Duodenal mucosa (tissue), 2 donors: ENCODE measurements around the gene SH3BP5L.

ENCODE experiments used
- H3K27ac ChIP-seq: one replicate; pipeline ENCODE4 v1.7.0; 2013; ENCODE audit warnings: low read depth, low read length
- H3K27me3 ChIP-seq, 2 donors: one replicate each; pipeline ENCODE4 v1.7.0; 2013; ENCODE audit warnings: low read length in 2 of 2, control low read depth in 1 of 2; ENCODE audit not compliant: insufficient read depth in 2 of 2, control insufficient read depth in 1 of 2
- H3K36me3 ChIP-seq, 2 donors: one replicate each; pipeline ENCODE4 v1.7.0; 2013; ENCODE audit warnings: low read length in 2 of 2, control low read depth in 1 of 2; ENCODE audit not compliant: insufficient read depth in 2 of 2, control insufficient read depth in 1 of 2
- H3K4me1 ChIP-seq, 2 donors: one replicate each; pipeline ENCODE4 v1.7.0; 2013; ENCODE audit warnings: low read length in 2 of 2, control low read depth in 1 of 2; ENCODE audit not compliant: insufficient read depth in 2 of 2, control insufficient read depth in 1 of 2
- H3K4me3 ChIP-seq, 2 donors: one replicate each; pipeline ENCODE4 v1.7.0; 2013; ENCODE audit warnings: low read length in 2 of 2, low read depth in 1 of 2
- H3K9ac ChIP-seq, 2 donors: one replicate each; pipeline ENCODE4 v1.7.0; 2013; ENCODE audit warnings: low read length in 2 of 2, low read depth in 1 of 2
- H3K9me3 ChIP-seq, 2 donors: one replicate each; pipeline ENCODE4 v1.7.0; 2013; ENCODE audit warnings: low read length in 2 of 2, control low read depth in 1 of 2; ENCODE audit not compliant: control insufficient read depth in 1 of 2

The SH3BP5L gene

GRCh38 chr1:248782416-248783141 is 43.1 kb downstream of the SH3BP5L start:
- no peak overlapping the region for H3K4me3 ChIP-seq

GRCh38 chr1:248779350-248779749 is 46.4 kb downstream of the SH3BP5L start:
- no peak overlapping the region for H3K27ac ChIP-seq
- H3K27me3 ChIP-seq, result peaks cover 0 to 3% of the 10 kb centered on the region in 2 donors
- H3K4me1 ChIP-seq, result peaks cover 18 to 23% of the 10 kb centered on the region in 2 donors
- H3K4me3 ChIP-seq, result no peak overlapping the region
- H3K9ac ChIP-seq, result no peak overlapping the region
- peaks cover 2 to 9% of the 10 kb centered on the region in 2 donors for H3K9me3 ChIP-seq
- H3K36me3 ChIP-seq, result no peaks in the 10 kb centered on the region

More at GRCh38 chr1:248782416-248783141, 43.1 kb downstream of the SH3BP5L start:
- Histone ChIP-seq H3K4me1 (peaks cover 13% of the 10 kb centered on the region in 2 donors), H3K9me3 (no peaks in the 10 kb centered on the region), H3K36me3 (no peaks in the 10 kb centered on the region), H3K27ac (no peak overlapping the region), H3K9ac (no peak overlapping the region), H3K27me3 (peaks cover 0 to 3% of the 10 kb centered on the region in 2 donors)

GRCh38 chr1:248778906-248779305 is 46.8 kb downstream of the SH3BP5L start:
- peaks cover 0 to 3% of the 10 kb centered on the region in 2 donors for H3K27me3 ChIP-seq
- H3K4me1 ChIP-seq, result peaks cover 18 to 23% of the 10 kb centered on the region in 2 donors
- H3K36me3 ChIP-seq, result no peaks in the 10 kb centered on the region
- no peak overlapping the region for H3K4me3 ChIP-seq
- no peak overlapping the region for H3K27ac ChIP-seq
- H3K9me3 ChIP-seq, result peaks cover 2 to 9% of the 10 kb centered on the region in 2 donors
- no peak overlapping the region for H3K9ac ChIP-seq

GRCh38 chr1:248776991-248777390 is 48.7 kb downstream of the SH3BP5L start:
- H3K4me1 ChIP-seq, result peaks cover 14 to 20% of the 10 kb centered on the region in 2 donors
- no peak overlapping the region for H3K9ac ChIP-seq
- no peak overlapping the region for H3K4me3 ChIP-seq
- H3K27ac ChIP-seq, result no peak overlapping the region
- peaks cover 2 to 3% of the 10 kb centered on the region in 2 donors for H3K27me3 ChIP-seq
- H3K9me3 ChIP-seq, result peaks cover 2 to 9% of the 10 kb centered on the region in 2 donors
- no peaks in the 10 kb centered on the region for H3K36me3 ChIP-seq

GRCh38 chr1:248775441-248775840 is 50.3 kb downstream of the SH3BP5L start:
- peaks cover 3 to 7% of the 10 kb centered on the region in 2 donors for H3K27me3 ChIP-seq
- no peak overlapping the region for H3K4me3 ChIP-seq
- H3K27ac ChIP-seq, result no peak overlapping the region
- H3K9ac ChIP-seq, result no peak overlapping the region
- peaks cover 14 to 20% of the 10 kb centered on the region in 2 donors for H3K4me1 ChIP-seq
- peaks cover 2 to 9% of the 10 kb centered on the region in 2 donors for H3K9me3 ChIP-seq
- no peaks in the 10 kb centered on the region for H3K36me3 ChIP-seq
